KOPT-K1 (cell line): Measurements from ENCODE around the gene CNKSR2.

Source experiments
- H3K27ac ChIP-seq: fragments of 200-600 bp; sonication (generic); 2 replicates; pipeline ENCODE4 v1.5.1; 2016; ENCODE audit warnings: antibody characterized with exemption, mild to moderate bottlenecking, low read depth, low read length; ENCODE audit not compliant: poor library complexity, severe bottlenecking
- H3K36me3 ChIP-seq: fragments of 200-600 bp; sonication (generic); 2 replicates; pipeline ENCODE4 v1.5.1; 2017; ENCODE audit warnings: antibody characterized with exemption, mild to moderate bottlenecking, low read length, moderate library complexity; ENCODE audit not compliant: insufficient read depth
- H3K9me3 ChIP-seq: fragments of 200-600 bp; sonication (generic); 2 replicates; pipeline ENCODE4 v1.5.1; 2017; ENCODE audit warnings: antibody characterized with exemption, low read length, mild to moderate bottlenecking; ENCODE audit not compliant: insufficient read depth, poor library complexity, severe bottlenecking

The CNKSR2 gene

GRCh38 chrX:21659320-21659719, 285.1 kb downstream of the CNKSR2 start:
- H3K36me3 ChIP-seq: no peaks in the 10 kb centered on the region
- H3K9me3 ChIP-seq: no peaks in the 10 kb centered on the region
- H3K27ac ChIP-seq: no peak overlapping the region

GRCh38 chrX:21660156-21660555, 285.9 kb downstream of the CNKSR2 start:
- no peak overlapping the region for H3K27ac ChIP-seq
- no peaks in the 10 kb centered on the region for H3K36me3 ChIP-seq
- no peaks in the 10 kb centered on the region for H3K9me3 ChIP-seq

- Histone ChIP-seq H3K36me3 (no peaks in the 10 kb centered on the region), H3K27ac (no peak overlapping the region), H3K9me3 (no peaks in the 10 kb centered on the region)
Observed at GRCh38 chrX:21661316-21661715, 287.1 kb downstream of the CNKSR2 start.

- Histone ChIP-seq H3K36me3 (no peaks in the 10 kb centered on the region), H3K9me3 (no peaks in the 10 kb centered on the region), H3K27ac (no peak overlapping the region)
Observed at GRCh38 chrX:21662761-21663160, 288.5 kb downstream of the CNKSR2 start.

GRCh38 chrX:21666252-21666651, 292.0 kb downstream of the CNKSR2 start:
- no peak overlapping the region for H3K27ac ChIP-seq
- H3K9me3 ChIP-seq: no peaks in the 10 kb centered on the region
- no peaks in the 10 kb centered on the region for H3K36me3 ChIP-seq

- no peak overlapping the region for H3K27ac ChIP-seq
- H3K9me3 ChIP-seq: no peaks in the 10 kb centered on the region
- no peaks in the 10 kb centered on the region for H3K36me3 ChIP-seq
Observed at GRCh38 chrX:21666679-21667078, 292.5 kb downstream of the CNKSR2 start.

GRCh38 chrX:21674430-21675186, 300.4 kb downstream of the CNKSR2 start:
- H3K9me3 ChIP-seq: no peaks in the 10 kb centered on the region
- no peaks in the 10 kb centered on the region for H3K36me3 ChIP-seq
- H3K27ac ChIP-seq: no peak overlapping the region

- Histone ChIP-seq H3K36me3 (no peaks in the 10 kb centered on the region), H3K9me3 (no peaks in the 10 kb centered on the region), H3K27ac (no peak overlapping the region)
Observed at GRCh38 chrX:21675931-21676330, 301.7 kb downstream of the CNKSR2 start.

- Histone ChIP-seq H3K9me3 (no peaks in the 10 kb centered on the region), H3K27ac (no peak overlapping the region), H3K36me3 (no peaks in the 10 kb centered on the region)
Observed at GRCh38 chrX:21678048-21678612, 303.9 kb downstream of the CNKSR2 start.

- Histone ChIP-seq H3K36me3 (no peaks in the 10 kb centered on the region), H3K27ac (no peak overlapping the region), H3K9me3 (no peaks in the 10 kb centered on the region)
Observed at GRCh38 chrX:21683941-21684340, 309.7 kb downstream of the CNKSR2 start.

GRCh38 chrX:21691512-21692018, 317.3 kb downstream of the CNKSR2 start:
- no peak overlapping the region for H3K27ac ChIP-seq
- H3K9me3 ChIP-seq: no peaks in the 10 kb centered on the region
- H3K36me3 ChIP-seq: no peaks in the 10 kb centered on the region

- Histone ChIP-seq H3K27ac (no peak overlapping the region), H3K36me3 (no peaks in the 10 kb centered on the region), H3K9me3 (no peaks in the 10 kb centered on the region)
Observed at GRCh38 chrX:21698272-21698671, 324.1 kb downstream of the CNKSR2 start.

- H3K9me3 ChIP-seq: no peaks in the 10 kb centered on the region
- no peak overlapping the region for H3K27ac ChIP-seq
- no peaks in the 10 kb centered on the region for H3K36me3 ChIP-seq
Observed at GRCh38 chrX:21699136-21699535, 324.9 kb downstream of the CNKSR2 start.

GRCh38 chrX:21700275-21700674, 326.1 kb downstream of the CNKSR2 start:
- Histone ChIP-seq H3K36me3 (no peaks in the 10 kb centered on the region), H3K27ac (no peak overlapping the region), H3K9me3 (no peaks in the 10 kb centered on the region)

GRCh38 chrX:21700967-21701366, 326.7 kb downstream of the CNKSR2 start:
- no peaks in the 10 kb centered on the region for H3K9me3 ChIP-seq
- no peaks in the 10 kb centered on the region for H3K36me3 ChIP-seq
- H3K27ac ChIP-seq: no peak overlapping the region

- Histone ChIP-seq H3K9me3 (no peaks in the 10 kb centered on the region), H3K36me3 (no peaks in the 10 kb centered on the region), H3K27ac (no peak overlapping the region)
Observed at GRCh38 chrX:21702725-21703124, 328.5 kb downstream of the CNKSR2 start.
